Measurements from ENCODE around the gene TMEM175. TPM values are rescaled to one million over a fixed set of nuclear protein-coding genes. Genes with fewer than 3 reads are reported as not detected.

The TMEM175 gene
- total and polyA plus RNA-seq, 2 of the 13 experiments (the other 11 are each of a cell fraction or from before 2014, with no cell fraction given), result 5.1 to 9.9 TPM

DNA sequence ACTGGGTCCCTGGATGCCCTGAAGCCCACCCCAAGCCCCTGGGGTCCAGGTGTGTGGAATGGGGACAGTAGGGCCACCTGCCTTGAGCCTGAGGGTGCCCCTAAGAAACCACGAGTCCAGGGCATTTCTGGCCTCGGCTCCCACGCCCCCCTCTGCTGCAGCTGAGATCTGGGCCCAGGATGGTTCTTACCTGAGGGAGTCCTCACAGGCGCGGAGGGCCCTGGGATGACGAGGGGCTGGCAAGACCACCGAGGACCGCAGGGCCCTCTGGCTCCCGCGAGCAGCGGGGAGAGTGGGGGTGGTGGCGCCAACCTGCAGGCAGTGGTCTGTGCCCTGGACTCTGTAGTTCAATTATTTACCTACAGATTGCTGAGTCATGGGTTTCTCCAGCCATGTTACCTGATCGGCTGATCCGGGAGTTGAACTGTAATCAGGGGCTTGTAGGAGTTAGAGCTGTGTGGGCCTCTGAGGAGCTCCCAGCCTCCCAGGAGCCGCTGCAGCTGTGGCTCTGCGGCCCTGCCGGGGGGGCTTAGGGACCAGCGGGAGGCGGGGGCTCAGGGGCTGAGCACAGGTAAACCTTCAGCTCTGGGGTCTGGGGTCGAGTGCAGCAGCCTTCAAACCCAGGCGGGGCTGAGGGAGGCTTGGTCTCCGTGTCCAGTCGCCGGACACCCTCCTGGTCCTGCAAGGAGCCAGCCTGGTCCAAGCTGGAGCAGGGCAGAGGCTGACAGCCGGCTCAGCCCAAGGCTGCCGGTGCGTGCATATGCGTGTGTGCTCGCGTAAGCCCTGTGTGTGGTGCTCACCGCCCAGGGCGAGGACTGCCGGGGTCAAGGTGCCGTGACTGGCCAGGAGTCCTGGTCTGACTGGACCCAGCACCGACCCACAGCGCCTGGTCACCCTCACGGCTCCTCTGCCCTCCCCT, 61.1 kb downstream of the TMEM175 start, which contains the start of gene SLC26A1 (continued):
- TF ChIP-seq ZNF318 (CRISPR knock-in tag; IDR thresholded peaks at IDR 0.05) (no peak), THAP11 (CRISPR knock-in tag; IDR thresholded peaks at IDR 0.05) (peak; percentile 9; the same call in 1 of the 2 replicates), ZNF296 (CRISPR knock-in tag; conservative IDR thresholded peaks at IDR 0.05) (peak; percentile 66), FOXP1 (IDR thresholded peaks at IDR 0.05) (no peak), FOXP1 (CRISPR knock-in tag; IDR thresholded peaks at IDR 0.05) (0 out of 2 replicates have a peak, but pooled peaks have one; percentile 23), ZFY (CRISPR knock-in tag; IDR thresholded peaks at IDR 0.05) (peak; percentile 70), NFE2L2 (IDR thresholded peaks at IDR 0.05; ENCODE audit: low read length) (peak; percentile 99), DPF2 (CRISPR knock-in tag; IDR thresholded peaks at IDR 0.05; ENCODE audit: borderline replicate concordance, low read depth) (0 out of 2 replicates have a peak, but pooled peaks have one; percentile 9), LCORL (IDR thresholded peaks at IDR 0.05) (no peak), LCORL (CRISPR knock-in tag; IDR thresholded peaks at IDR 0.05) (peak; percentile 72; the same call in 1 of the 2 replicates), TEAD3 (CRISPR knock-in tag; optimal IDR thresholded peaks at IDR 0.05; ENCODE audit: borderline replicate concordance) (peak; percentile 19), THRA (CRISPR knock-in tag; IDR thresholded peaks at IDR 0.05; ENCODE audit: borderline replicate concordance) (peak; percentile 12; the same call in 1 of the 2 replicates), KDM4B (CRISPR knock-in tag; IDR thresholded peaks at IDR 0.05) (no peak), JARID2 (CRISPR knock-in tag; IDR thresholded peaks at IDR 0.05; ENCODE audit: insufficient replicate concordance) (no peak)
- TF ChIP-seq, protein P1, sequence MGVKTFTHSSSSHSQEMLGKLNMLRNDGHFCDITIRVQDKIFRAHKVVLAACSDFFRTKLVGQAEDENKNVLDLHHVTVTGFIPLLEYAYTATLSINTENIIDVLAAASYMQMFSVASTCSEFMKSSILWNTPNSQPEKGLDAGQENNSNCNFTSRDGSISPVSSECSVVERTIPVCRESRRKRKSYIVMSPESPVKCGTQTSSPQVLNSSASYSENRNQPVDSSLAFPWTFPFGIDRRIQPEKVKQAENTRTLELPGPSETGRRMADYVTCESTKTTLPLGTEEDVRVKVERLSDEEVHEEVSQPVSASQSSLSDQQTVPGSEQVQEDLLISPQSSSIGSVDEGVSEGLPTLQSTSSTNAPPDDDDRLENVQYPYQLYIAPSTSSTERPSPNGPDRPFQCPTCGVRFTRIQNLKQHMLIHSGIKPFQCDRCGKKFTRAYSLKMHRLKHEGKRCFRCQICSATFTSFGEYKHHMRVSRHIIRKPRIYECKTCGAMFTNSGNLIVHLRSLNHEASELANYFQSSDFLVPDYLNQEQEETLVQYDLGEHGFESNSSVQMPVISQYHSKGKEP (CRISPR knock-in tag; IDR thresholded peaks at IDR 0.05), result no peak
- TF ChIP-seq, protein P2, sequence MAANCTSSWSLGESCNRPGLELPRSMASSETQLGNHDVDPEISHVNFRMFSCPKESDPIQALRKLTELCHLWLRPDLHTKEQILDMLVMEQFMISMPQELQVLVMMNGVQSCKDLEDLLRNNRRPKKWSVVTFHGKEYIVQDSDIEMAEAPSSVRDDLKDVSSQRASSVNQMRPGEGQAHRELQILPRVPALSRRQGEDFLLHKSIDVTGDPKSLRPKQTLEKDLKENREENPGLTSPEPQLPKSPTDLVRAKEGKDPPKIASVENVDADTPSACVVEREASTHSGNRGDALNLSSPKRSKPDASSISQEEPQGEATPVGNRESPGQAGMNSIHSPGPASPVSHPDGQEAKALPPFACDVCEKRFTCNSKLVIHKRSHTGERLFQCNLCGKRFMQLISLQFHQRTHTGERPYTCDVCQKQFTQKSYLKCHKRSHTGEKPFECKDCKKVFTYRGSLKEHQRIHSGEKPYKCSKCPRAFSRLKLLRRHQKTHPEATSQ (CRISPR knock-in tag; IDR thresholded peaks at IDR 0.05; ENCODE audit: borderline replicate concordance), result 0 out of 2 replicates have a peak, but pooled peaks have one; percentile 20

Data from HepG2 (cell line).